Choroid plexus epithelial cell (primary cell): ENCODE data around the gene FSTL1.

Experiments used
- DNase-seq: peaks from one replicate; pipeline ENCODE4 v3.0.0-alpha.2; 2010; ENCODE audit warnings: low read depth
- H3K4me3 ChIP-seq: 2 replicates; pipeline ENCODE4 v1.5.1; 2011; ENCODE audit warnings: low read depth, mild to moderate bottlenecking, control low read depth, low read length, moderate library complexity
- CTCF ChIP-seq: conservative IDR thresholded peaks from 2 replicates; pipeline ENCODE4 v1.5.1; 2011; ENCODE audit warnings: low read depth, mild to moderate bottlenecking, control low read depth, inconsistent platforms, low read length, moderate library complexity

FSTL1 gene

GRCh38 chr3:120473896-120474675 is 23.3 kb upstream of the FSTL1 start:
- no peak for DNase-seq
- no peak for TF ChIP-seq CTCF
- no peak overlapping the region for H3K4me3 ChIP-seq

GRCh38 chr3:120473389-120473788 is 22.6 kb upstream of the FSTL1 start:
- no peak for TF ChIP-seq CTCF
- H3K4me3 ChIP-seq, result no peak overlapping the region
- no peak for DNase-seq

- DNase-seq, result no peak
- no peak overlapping the region for H3K4me3 ChIP-seq
- TF ChIP-seq CTCF, result no peak
These were observed 21.5 kb upstream of the FSTL1 start for GRCh38 chr3:120472121-120472844.

GRCh38 chr3:120471643-120472042 is 20.9 kb upstream of the FSTL1 start:
- DNase-seq, result peak; percentile 73

GRCh38 chr3:120470870-120471269 is 20.1 kb upstream of the FSTL1 start:
- TF ChIP-seq CTCF, result no peak
- DNase-seq, result no peak
- H3K4me3 ChIP-seq, result no peak overlapping the region

More at GRCh38 chr3:120471643-120472042, 20.9 kb upstream of the FSTL1 start:
- H3K4me3 ChIP-seq, result no peak overlapping the region
- no peak for TF ChIP-seq CTCF

GRCh38 chr3:120469882-120470301 is 19.1 kb upstream of the FSTL1 start:
- DNase-seq, result peak; percentile 40
- H3K4me3 ChIP-seq, result no peak overlapping the region
- TF ChIP-seq CTCF, result no peak
